Activated T-helper 9 cell treated with anti-CD3 and anti-CD28 coated beads, Interleukin-2, amount 50 U/mL, for 16 hours (primary cell): ENCODE measurements around the gene TK2.

Experiments
- DNase-seq: peaks from one replicate; pipeline ENCODE4 v3.0.0-alpha.2; 2020; ENCODE audit warnings: low read depth

Gene TK2

GRCh38 chr16:66483689-66484452 is 66.1 kb downstream of the TK2 start:
- peak; percentile 57 for DNase-seq

GRCh38 chr16:66481943-66482390 is 68.0 kb downstream of the TK2 start:
- no peak for DNase-seq

- no peak for DNase-seq
Observed at GRCh38 chr16:66481081-66481942, 68.6 kb downstream of the TK2 start.

DNA sequence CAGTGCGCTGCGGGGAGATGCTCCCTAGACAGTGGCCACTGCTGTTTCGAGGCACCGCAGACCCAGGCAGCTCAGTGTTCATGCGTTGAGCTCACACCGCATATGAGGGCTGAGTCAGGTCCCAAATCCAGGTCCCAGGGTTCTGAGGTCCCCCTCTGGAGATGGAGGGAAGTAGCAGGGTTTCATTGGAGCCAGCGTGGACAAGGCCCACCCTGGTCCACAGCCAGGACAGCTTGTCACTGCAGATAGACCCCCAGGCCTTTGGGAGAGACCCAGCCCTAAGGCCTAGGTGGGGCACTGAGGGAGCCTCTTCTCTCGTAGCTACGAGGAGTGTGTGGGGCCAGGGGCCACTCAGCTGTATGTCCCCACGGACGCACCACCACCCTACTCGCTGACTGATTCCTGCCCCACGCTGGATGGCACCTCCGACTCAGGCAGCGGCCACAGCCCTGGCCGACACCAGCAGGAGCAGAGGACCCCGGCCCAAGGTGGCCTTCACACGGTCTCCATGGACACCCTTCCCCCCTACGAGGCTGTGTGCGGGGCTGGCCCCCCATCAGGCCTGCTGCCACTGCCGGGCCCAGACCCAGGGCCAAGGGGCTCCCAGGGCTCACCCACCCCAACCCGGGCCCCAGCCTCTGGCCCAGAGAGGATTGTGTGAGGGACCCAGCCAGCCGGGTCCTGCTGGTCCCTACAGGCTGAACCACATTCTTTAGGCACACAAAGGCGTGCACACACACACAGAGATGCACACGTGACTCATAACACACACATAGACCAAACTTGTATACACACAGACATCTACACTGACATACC is 69.4 kb downstream of the TK2 start:
- DNase-seq: no peak

GRCh38 chr16:66479661-66480264 is 70.2 kb downstream of the TK2 start:
- no peak for DNase-seq

- DNase-seq: peak; percentile 69
Observed at GRCh38 chr16:66478733-66479511, 71.0 kb downstream of the TK2 start.

GRCh38 chr16:66477028-66477515 is 72.8 kb downstream of the TK2 start:
- no peak for DNase-seq

DNA sequence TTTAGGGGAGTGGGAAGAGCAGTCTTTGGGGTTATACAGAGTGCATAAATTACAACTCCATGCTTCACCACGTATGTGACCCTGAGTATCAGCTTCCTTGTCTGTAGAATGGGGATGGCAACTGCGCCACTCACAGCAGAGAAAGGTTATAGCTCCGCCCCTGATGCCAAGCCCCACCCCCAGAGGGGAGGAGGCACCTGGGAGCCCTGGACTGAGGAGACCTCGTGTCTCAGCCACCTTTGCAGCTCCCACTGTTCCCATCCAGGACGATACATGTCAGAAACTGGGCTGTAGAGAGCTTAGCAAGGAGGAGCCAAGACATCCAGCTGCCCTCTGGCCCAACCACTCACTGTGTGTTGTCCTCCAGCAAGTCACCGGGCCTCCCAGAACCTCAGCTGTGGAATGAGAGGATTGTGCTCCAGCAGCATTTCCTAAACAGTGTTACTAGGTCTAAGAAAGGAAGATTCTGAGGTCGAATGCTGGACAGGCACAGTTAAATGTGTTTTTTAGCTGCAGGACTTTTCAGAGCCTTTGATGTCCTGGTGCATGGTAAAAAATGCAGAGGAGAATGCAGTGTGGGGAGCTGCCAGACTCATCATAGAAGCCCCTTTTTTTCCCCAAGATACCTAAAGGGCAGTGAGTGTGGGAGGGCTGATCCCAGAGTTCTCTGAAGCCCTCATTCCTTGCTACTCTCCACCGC is 73.4 kb downstream of the TK2 start:
- peak; percentile 25 for DNase-seq

GRCh38 chr16:66475232-66475631 is 74.7 kb downstream of the TK2 start:
- no peak for DNase-seq

DNA sequence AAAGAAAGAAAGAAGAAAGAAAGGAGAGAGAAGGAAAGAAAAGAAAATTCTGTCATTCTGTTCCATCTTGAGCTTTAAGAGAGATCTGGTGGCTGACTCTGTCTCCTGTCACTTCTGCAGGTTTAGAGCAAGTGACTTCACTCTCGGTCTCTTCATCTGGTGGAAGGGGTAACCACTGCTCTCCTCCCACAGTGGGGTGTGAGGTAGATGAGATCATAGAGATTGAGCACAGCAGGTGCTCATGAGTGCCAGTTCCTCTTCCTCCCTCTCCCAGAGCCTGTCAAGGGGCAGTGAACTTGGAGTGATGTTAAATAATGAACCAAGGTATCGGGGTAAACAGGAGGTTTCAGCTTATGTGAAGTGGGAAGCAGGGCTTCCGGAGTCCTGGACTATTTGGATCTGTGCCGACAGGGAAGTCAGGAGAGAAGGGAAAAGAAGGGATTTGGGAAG is 75.1 kb downstream of the TK2 start:
- DNase-seq: peak; percentile 25

GRCh38 chr16:66473654-66474519 is 76.0 kb downstream of the TK2 start:
- no peak for DNase-seq

DNA sequence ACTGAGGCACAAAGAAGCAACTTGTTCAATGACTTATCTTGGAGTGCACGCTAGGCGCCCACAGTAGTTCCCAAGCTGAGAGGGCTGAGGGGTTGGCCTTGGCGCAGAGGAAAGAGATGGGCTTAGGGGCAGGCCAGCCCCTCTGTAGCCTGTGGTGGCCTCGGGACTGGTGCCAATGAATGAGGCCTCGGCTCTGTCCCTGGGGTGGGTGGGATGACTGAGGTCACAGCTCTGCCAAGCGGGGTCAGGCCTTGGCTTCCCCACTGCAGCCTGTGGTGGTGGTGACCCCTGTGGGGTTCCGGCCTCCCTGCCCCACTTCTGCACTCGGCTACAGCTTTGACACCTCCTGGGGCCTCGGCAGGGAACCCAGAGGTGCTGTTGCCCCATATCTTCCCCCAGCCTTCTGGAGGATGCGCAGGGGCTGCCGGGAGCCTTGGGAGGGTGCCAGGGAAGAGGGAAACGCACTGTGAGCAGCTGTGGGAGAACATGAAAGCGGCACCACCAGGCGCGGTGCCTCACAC is 76.8 kb downstream of the TK2 start:
- no peak for DNase-seq

DNA sequence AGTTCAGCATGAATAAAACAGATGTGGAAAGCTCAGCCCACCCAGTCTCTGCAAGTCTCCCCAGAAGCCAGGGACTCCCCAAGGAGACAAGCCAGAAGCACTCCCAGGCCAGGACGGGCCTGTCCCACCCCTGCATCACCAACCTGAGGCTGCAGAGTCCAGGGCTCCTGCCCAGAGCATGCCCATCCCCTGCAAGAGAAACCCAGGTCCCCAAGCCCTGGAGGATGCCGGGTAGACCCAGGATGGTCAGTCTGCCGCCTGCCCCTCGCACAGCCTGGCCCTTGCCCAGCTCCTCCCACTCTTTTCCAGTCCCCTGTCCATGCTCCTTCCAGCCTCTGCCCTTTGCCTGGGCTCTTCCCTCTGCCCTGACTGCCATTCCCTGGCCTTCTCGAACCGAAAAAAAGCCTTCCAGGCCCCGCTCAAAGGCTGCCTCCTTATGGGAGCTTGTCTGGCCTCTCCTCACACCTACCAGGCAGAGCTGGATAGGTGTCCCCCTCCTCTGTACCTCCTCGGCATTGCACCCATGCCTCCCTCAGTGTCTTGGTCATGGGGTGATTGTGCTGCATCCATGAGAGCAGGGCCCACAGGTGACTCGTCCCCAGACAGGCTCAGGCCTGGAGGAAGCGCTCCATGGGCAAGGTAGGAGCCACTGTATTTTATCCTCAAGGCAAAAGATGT is 78.1 kb downstream of the TK2 start:
- DNase-seq: no peak

GRCh38 chr16:66471264-66471663 is 78.7 kb downstream of the TK2 start:
- DNase-seq: no peak

- no peak for DNase-seq
Observed at GRCh38 chr16:66470556-66470955, 79.4 kb downstream of the TK2 start.

DNA sequence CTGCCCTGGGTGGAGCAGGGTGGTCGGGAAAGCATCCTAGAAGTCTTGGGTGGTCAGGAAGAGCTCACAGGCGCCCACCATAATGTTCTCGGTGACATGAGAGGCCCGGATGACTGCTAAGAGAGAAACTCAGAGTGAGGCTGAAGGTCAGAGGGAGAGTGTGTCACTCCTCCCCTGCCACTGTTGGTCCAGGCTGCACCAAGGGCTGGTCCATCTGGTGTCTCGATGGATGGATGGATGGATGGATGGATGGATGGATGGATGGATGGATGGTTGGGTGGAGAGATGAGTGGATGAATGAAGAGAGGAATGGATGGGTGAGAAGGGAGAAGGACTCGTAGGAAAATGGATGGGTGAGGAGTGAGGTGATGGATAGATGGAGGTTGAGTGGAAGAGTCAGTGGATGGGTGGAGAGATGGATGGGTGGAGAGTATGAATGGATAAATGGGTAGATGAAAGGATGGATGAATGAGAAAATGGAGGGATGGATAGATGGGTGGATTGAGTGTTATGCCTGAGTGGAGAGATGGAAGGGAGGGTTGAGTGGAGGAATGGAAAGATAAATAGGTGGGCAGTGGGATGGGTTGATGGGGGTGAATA is 79.9 kb downstream of the TK2 start:
- DNase-seq: no peak

- no peak for DNase-seq
Observed at GRCh38 chr16:66469291-66469946, 80.5 kb downstream of the TK2 start.
